ENCODE measurements around the gene C2orf76. TPM values are rescaled to one million over a fixed set of nuclear protein-coding genes. Genes with fewer than 3 reads are reported as not detected.

The C2orf76 gene
- total RNA-seq, 2 experiments from 2014 or later: 8.9 to 9.9 TPM

DNA sequence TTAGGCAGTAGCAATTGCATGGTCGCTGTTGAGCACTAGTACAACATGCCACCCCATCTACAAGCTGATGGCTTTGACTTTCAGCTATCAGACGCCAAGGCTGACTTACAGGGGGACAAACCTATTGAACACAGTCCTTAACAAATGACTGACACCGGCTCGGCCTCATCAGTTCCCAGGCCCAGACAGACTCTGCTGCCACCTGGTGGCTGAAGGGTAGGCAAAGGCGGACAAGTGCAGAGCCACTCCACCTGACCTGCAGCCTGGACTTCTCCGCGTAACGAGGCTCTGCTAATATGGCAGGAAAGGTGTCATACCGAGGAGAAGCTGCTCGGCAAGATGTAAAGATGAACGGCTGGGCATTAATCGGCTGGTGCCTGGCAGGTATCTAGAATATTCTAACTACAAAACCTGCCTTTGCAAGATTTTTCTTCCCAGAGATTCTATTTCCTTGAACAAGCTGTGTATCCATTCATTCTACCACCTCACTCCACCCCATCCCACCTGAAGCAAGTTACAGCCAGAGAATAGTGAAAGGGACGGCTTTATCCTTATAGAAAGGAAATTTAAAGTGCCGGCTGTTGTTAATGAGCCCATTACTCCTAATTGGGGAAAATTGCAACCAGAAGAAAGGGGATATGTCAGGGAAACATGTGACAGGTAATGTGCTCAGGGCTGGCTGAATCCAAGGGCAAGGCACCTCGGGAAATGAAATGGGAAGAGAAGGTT is 75.6 kb downstream of the C2orf76 start:
- ATAC-seq (no peak), DNase-seq (peak; percentile 12)
- Mint-ChIP-seq H3K4me3 (no peak overlapping the region), H3K9me3 (ENCODE audit: low read depth) (no peaks in the 10 kb centered on the region), H3K4me1 (no peaks in the 10 kb centered on the region), H3K36me3 (ENCODE audit: low read depth) (peaks cover 3% of the 10 kb centered on the region), H3K27ac (no peak overlapping the region), H3K27me3 (no peaks in the 10 kb centered on the region)
- ChIA-PET CTCF (interaction anchor here (0.7 kb wide), 1 partner anchor 69 kb away, joined by 3 read pairs; no protein-coding TSS in a partner anchor), POLR2A (no interaction called here)
- intact Hi-C loops (cut with DNase I, micrococcal nuclease): no loop called here

DNA sequence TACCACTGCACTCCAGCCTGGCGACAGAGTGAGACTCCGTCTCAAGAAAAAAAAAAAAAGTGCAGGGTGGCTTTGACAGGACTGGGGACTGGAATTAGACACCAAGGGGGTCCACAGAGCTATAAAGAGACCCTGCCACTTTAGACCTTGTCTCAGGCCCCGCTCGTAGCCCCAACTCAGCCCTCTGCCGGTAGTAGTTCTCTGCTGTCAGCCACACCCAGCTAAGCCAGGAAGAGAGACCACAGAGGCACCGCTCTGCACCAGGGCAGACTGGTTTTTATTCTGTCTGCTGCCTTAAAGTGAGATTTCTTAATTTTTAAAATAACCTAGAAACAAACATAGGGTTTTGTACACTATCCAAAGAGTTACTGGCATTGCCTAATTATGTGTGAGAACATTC is 77.0 kb downstream of the C2orf76 start:
- POLR2A ChIA-PET: no interaction called here
- no peaks in the 10 kb centered on the region for H3K27me3 Mint-ChIP-seq
- H3K36me3 Mint-ChIP-seq (ENCODE audit: low read depth): peaks cover 3% of the 10 kb centered on the region
- no peak for DNase-seq
- H3K4me3 Mint-ChIP-seq: no peak overlapping the region
- H3K9me3 Mint-ChIP-seq (ENCODE audit: low read depth): no peaks in the 10 kb centered on the region
- H3K4me1 Mint-ChIP-seq: no peaks in the 10 kb centered on the region
- ATAC-seq: no peak
- CTCF ChIA-PET: interaction anchor here (0.6 kb wide), 1 partner anchor 895 kb away, joined by 4 read pairs; no protein-coding TSS in a partner anchor
- intact Hi-C loops (cut with DNase I, micrococcal nuclease): no loop called here
- no peak overlapping the region for H3K27ac Mint-ChIP-seq

DNA sequence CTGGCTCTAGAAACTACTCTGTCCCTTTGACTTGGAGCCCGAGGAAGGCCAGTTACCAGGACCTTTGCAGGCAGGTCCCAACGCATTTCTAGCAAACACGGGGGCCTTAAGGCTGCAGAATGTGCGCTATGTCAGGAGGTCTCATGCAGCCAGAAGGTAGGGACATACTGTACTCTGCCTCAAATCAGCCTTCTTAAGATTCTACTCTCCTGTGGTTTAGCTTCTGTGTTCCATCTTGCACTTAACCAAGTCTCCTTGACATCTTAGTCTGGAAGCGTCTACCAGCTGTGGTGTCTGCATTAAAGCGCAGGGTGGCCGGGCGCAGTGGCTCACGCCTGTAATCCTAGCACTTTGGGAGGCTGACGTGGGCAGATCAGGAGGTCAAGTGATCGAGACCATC is 77.5 kb downstream of the C2orf76 start:
- intact Hi-C loops (cut with DNase I, micrococcal nuclease): no loop called here
- no peaks in the 10 kb centered on the region for H3K4me1 Mint-ChIP-seq
- ChIA-PET CTCF (interaction anchor here (0.6 to 1.1 kb wide), 2 partner anchors 59 to 895 kb away, joined by 4 to 6 read pairs; no protein-coding TSS in a partner anchor), POLR2A (no interaction called here)
- no peaks in the 10 kb centered on the region for H3K9me3 Mint-ChIP-seq (ENCODE audit: low read depth)
- H3K27me3 Mint-ChIP-seq: no peaks in the 10 kb centered on the region
- no peak overlapping the region for H3K4me3 Mint-ChIP-seq
- peaks cover 3% of the 10 kb centered on the region for H3K36me3 Mint-ChIP-seq (ENCODE audit: low read depth)
- no peak for DNase-seq
- no peak for ATAC-seq
- H3K27ac Mint-ChIP-seq: no peak overlapping the region

DNA sequence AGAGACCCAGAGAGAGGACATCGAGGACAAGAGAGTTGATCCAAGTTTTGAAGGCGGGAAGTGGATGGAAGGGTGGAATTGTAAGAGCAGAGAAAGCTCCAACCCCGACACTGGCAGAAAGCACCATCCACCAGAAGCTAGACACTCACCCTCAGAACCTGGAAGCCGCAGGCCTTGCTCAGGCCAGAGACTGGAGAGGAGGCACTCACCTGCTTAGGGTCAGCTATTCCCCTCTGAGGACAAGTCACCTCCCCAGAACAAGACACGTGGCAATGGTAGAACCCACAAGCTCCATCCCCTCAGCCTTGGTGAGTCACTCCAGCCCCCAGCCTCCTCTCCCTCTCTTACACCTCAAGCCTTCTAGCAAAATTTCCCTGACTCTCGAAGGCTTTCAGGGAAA is 78.1 kb downstream of the C2orf76 start:
- Mint-ChIP-seq H3K27me3 (no peaks in the 10 kb centered on the region), H3K36me3 (ENCODE audit: low read depth) (peaks cover 3% of the 10 kb centered on the region), H3K27ac (no peak overlapping the region), H3K4me1 (no peaks in the 10 kb centered on the region), H3K9me3 (ENCODE audit: low read depth) (no peaks in the 10 kb centered on the region), H3K4me3 (no peak overlapping the region)
- no peak for ATAC-seq
- intact Hi-C loops (cut with DNase I, micrococcal nuclease): no loop called here
- POLR2A ChIA-PET: no interaction called here
- no peak for DNase-seq
- CTCF ChIA-PET: interaction anchor here (1.1 kb wide), 1 partner anchor 59 kb away, joined by 6 read pairs; no protein-coding TSS in a partner anchor

DNA sequence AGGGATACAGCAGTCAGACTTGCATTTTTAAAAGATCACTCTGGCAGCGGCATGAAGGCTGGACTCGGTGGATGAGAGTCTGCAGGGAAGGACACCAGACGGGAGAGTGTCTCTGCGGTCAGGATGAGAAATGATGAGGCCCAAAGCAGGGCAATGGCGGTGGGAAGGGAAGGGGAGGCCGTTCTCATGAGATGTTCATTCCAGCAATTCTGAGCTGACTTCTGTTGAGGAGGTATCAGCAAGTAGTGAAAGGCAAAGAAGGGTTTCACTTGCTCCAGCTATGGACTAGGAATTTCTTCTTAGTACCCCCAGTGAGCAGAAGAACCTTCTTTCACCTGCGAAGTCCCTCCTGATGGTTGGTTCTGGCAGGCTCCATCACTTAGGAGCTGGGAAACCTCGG is 80.0 kb downstream of the C2orf76 start:
- Mint-ChIP-seq H3K36me3 (ENCODE audit: low read depth) (peaks cover 3% of the 10 kb centered on the region), H3K27ac (no peak overlapping the region), H3K4me3 (no peak overlapping the region), H3K4me1 (no peaks in the 10 kb centered on the region), H3K27me3 (no peaks in the 10 kb centered on the region), H3K9me3 (ENCODE audit: low read depth) (no peaks in the 10 kb centered on the region)
- ChIA-PET POLR2A (no interaction called here), CTCF (interaction anchor here (0.5 kb wide), 1 partner anchor 182 kb away, joined by 3 read pairs; no protein-coding TSS in a partner anchor)
- no peak for DNase-seq
- ATAC-seq: no peak
- intact Hi-C loops (cut with DNase I, micrococcal nuclease): no loop called here

DNA sequence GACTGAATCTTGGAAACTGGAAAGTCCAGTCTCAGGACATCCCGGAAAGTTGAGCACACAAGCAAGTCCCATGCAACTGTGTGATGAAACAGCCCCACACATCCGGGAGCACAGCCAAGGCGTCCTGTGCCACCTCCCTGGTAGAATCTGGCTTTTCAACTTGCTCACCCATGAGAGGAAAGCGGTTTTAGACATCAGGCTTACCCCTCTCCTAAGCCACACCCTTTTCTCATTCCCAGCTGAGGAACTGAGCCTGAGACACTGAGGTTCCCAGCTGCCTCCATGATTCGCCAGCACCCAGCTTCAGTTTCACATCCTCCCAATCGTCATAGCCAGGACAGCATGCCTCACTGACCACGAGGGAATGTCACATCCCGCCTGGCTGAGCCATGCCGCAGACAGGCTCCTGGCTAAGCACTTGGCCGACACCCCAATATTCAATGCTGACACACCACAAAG is 82.7 kb downstream of the C2orf76 start:
- Mint-ChIP-seq H3K36me3 (ENCODE audit: low read depth) (peaks cover 3% of the 10 kb centered on the region), H3K4me3 (no peak overlapping the region), H3K27ac (no peak overlapping the region), H3K27me3 (no peaks in the 10 kb centered on the region), H3K9me3 (ENCODE audit: low read depth) (no peaks in the 10 kb centered on the region), H3K4me1 (no peaks in the 10 kb centered on the region)
- DNase-seq (no peak), ATAC-seq (no peak)
- POLR2A ChIA-PET: interaction anchor here (0.7 kb wide), 1 partner anchor 278 kb away, joined by 5 read pairs; no protein-coding TSS in a partner anchor
- CTCF ChIA-PET: no interaction called here
- intact Hi-C loops (cut with DNase I, micrococcal nuclease): no loop called here

DNA sequence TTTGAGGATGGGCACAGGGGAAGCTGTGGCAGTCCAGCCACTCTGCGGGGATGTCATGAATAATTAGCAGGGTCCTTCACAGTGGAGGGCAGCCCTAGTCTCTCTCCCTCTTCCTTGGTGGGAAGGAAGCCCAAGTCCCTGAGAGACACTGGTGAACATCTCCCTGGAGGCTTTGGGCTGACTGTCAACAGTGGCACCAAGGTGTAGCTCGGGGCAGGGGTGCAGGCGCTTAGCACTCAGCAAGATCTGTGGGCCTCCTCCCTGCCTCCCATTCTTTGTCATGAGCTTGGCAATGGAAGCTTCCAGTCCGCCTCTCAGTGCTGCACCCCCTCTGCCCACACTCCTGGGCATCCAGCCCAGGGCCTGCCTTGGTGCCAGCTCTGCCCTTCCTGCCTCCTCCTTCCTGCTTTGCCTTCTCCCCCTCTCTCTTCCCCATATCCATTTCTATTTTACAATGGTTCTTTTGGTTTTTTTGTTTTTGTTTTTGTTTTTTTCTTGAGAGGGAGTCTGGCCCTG is 83.6 kb downstream of the C2orf76 start:
- H3K4me1 Mint-ChIP-seq: no peaks in the 10 kb centered on the region
- ATAC-seq (no peak), DNase-seq (no peak)
- intact Hi-C loops (cut with DNase I, micrococcal nuclease): no loop called here
- H3K27ac Mint-ChIP-seq: no peak overlapping the region
- H3K36me3 Mint-ChIP-seq (ENCODE audit: low read depth): peaks cover 3% of the 10 kb centered on the region
- H3K27me3 Mint-ChIP-seq: no peaks in the 10 kb centered on the region
- CTCF ChIA-PET: interaction anchor here (0.6 kb wide), 1 partner anchor 19 kb away, joined by 3 read pairs; no protein-coding TSS in a partner anchor
- H3K9me3 Mint-ChIP-seq (ENCODE audit: low read depth): no peaks in the 10 kb centered on the region
- no peak overlapping the region for H3K4me3 Mint-ChIP-seq
- POLR2A ChIA-PET: interaction anchor here (0.7 kb wide), 2 partner anchors 241 to 278 kb away, joined by 3 to 5 read pairs; partner anchors contain the start of gene SCTR

DNA sequence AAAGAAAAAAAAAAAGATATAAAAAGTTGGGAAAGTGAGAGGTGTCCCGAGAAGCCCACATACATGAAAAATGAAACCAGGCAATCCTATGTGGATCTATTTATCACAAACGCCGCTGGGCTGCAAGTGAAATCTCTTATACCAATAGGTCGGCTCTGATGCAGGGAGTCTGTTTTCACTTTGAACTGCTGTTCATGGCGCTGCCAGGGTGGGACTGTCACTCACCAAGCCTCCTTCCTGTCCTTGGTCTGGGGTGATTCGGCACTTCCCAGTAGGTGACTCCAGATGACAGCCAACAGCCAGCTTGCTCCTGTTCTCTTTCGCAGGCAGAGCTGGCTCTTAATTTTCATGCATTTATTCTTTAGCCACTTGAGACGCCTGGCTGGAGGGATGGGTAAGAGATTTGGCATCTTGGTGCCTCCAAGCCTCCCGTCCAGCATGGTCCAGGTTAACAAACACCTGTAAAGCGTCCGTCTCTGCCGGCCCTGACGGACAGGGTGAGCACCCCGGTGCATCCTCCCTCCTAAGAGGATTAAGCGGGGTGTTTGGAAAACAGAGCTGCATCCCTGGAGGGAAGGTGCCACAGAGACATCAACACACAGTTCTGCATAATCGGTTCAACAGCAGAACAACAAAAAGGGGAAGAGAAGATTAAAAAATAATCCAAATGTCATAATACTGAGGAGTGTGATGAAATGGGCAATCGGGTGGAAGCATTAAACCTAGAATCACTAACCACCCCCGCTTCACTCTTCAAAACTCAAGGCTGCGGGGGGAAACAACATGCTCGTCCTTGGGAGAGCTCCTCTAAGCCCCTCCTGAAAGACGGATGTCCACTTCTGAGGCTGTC is 84.3 kb downstream of the C2orf76 start:
- H3K36me3 Mint-ChIP-seq (ENCODE audit: low read depth): peaks cover 3% of the 10 kb centered on the region
- ChIA-PET POLR2A (interaction anchor here (0.7 kb wide), 1 partner anchor 242 kb away, joined by 3 read pairs; the partner anchor contains the start of gene SCTR), CTCF (interaction anchor here (0.6 kb wide), 1 partner anchor 18 kb away, joined by 3 read pairs; no protein-coding TSS in a partner anchor)
- H3K9me3 Mint-ChIP-seq (ENCODE audit: low read depth): no peaks in the 10 kb centered on the region
- intact Hi-C loops (cut with DNase I, micrococcal nuclease): no loop called here
- ATAC-seq (no peak), DNase-seq (no peak)
- H3K27ac Mint-ChIP-seq: no peak overlapping the region
- H3K4me3 Mint-ChIP-seq: no peak overlapping the region
- no peaks in the 10 kb centered on the region for H3K4me1 Mint-ChIP-seq
- no peaks in the 10 kb centered on the region for H3K27me3 Mint-ChIP-seq

DNA sequence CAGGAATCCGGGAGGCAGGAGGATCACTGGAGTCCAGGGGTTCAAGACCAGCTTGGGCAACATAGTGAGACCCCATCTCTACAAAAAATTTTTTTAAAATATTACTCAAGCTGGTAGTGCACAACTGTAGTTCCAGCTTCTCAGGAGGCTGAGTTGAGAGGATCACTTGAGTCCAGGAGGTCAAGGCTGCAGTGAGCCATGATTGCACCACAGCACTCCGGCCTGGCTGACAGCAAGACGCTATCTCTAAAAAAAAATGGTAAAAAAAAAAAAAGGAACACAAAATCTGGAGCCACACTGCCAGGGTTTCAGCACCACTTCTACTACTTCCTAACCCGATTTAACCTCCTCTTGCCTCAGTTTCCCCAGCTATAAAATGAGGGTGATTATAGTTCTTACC is 86.0 kb downstream of the C2orf76 start:
- Mint-ChIP-seq H3K27me3 (no peaks in the 10 kb centered on the region), H3K27ac (no peak overlapping the region), H3K4me3 (no peak overlapping the region), H3K9me3 (ENCODE audit: low read depth) (no peaks in the 10 kb centered on the region), H3K4me1 (no peaks in the 10 kb centered on the region), H3K36me3 (ENCODE audit: low read depth) (no peaks in the 10 kb centered on the region)
- intact Hi-C loops (cut with DNase I, micrococcal nuclease): no loop called here
- ATAC-seq (no peak), DNase-seq (no peak)
- CTCF ChIA-PET: interaction anchor here (0.6 to 2.4 kb wide), 4 partner anchors 15 to 843 kb away, joined by 3 to 6 read pairs (median 4); no protein-coding TSS in a partner anchor
- POLR2A ChIA-PET: no interaction called here

DNA sequence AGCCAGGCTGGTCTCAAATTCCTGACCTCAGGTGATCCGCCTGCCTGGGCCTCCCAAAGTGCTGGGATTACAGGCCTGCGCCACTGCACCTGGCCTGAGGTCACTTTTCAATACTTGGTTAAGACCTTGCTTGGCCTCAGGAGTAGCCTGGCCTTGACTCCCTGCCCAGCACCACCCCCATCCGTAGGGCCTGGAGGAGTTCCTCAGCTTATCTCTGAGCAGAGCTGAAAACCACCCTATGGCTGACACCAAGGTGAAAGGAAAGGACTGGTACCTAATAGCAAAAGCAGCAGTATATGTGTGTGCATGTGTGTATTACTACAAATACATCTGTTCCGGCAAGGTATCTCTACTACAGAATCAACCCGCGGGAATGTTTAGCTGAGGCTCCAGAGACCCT is 87.0 kb downstream of the C2orf76 start:
- no peaks in the 10 kb centered on the region for H3K4me1 Mint-ChIP-seq
- CTCF ChIA-PET: interaction anchor here (2.4 kb wide), 1 partner anchor 14 kb away, joined by 6 read pairs; no protein-coding TSS in a partner anchor

DNA sequence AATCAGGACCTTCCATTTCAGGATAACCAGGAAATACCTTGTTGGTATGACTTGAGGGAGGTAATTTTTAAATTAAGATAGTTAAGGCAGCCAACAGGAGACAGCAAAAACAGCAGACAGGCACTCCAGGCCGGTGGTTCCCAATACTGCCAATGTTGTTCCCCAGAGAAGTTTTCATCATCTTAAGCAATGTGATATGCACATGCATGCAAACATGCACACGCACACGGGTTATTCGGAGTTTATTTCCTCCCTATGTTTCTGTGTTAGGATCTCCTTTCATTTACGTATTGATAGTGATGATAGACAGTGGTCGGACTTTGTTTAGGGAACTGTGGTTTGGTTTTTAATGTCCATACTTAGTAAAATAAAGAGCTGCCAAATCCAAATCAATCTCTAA is 87.7 kb downstream of the C2orf76 start:
- Mint-ChIP-seq H3K4me1 (no peaks in the 10 kb centered on the region), H3K36me3 (ENCODE audit: low read depth) (no peaks in the 10 kb centered on the region), H3K27me3 (no peaks in the 10 kb centered on the region), H3K27ac (no peak overlapping the region), H3K9me3 (ENCODE audit: low read depth) (no peaks in the 10 kb centered on the region), H3K4me3 (no peak overlapping the region)
- intact Hi-C loops (cut with DNase I, micrococcal nuclease): no loop called here
- ATAC-seq (no peak), DNase-seq (no peak)
- ChIA-PET CTCF (interaction anchor here (2.4 kb wide), 1 partner anchor 13 kb away, joined by 6 read pairs; no protein-coding TSS in a partner anchor), POLR2A (no interaction called here)

More for the DNA sequence above, 87.0 kb downstream of the C2orf76 start:
- no peaks in the 10 kb centered on the region for H3K27me3 Mint-ChIP-seq
- no peak for DNase-seq
- H3K36me3 Mint-ChIP-seq (ENCODE audit: low read depth): no peaks in the 10 kb centered on the region
- no peak overlapping the region for H3K27ac Mint-ChIP-seq
- no peak for ATAC-seq
- intact Hi-C loops (cut with DNase I, micrococcal nuclease): no loop called here
- POLR2A ChIA-PET: no interaction called here
- no peak overlapping the region for H3K4me3 Mint-ChIP-seq
- no peaks in the 10 kb centered on the region for H3K9me3 Mint-ChIP-seq (ENCODE audit: low read depth)
